C4-2B (cell line): Measurements from ENCODE around the gene KCNE1.

Experiments used
- ZFX ChIP-seq: fragments of 450-650 bp; IDR thresholded peaks from 2 replicates; pipeline ENCODE4 v1.6.1; 2017
- TF ChIP-seq, protein P1 (sequence below): fragments of 450-650 bp; conservative IDR thresholded peaks from 2 replicates; pipeline ENCODE4 v1.5.1; 2017; ENCODE audit warnings: mild to moderate bottlenecking

DNA sequence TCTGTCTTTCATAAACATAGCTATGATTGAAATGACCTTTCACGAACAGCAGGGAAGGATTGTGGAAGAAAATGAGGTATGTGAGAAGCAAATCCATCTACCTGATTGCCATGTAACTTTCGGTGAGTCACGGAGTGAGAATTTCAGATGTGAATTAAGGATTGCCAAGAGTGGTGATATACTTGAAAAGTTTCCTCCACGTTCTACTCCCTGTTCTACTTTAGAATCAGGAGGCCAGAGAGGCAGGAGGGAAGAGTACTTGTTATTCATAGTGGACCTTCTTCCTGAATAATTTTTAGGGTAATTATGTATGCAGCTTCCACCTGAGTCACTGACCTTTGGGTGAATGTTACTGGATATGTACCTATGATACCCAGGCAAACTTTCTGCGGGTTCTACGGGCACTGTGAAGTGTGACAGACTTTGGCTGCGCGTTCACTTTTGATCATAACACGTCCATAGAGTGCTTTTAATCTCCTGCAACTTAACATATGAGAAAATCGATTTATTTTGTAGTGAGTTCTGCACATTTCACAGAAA lies 2.6 kb upstream of the KCNE1 start:
- TF ChIP-seq, protein P1, sequence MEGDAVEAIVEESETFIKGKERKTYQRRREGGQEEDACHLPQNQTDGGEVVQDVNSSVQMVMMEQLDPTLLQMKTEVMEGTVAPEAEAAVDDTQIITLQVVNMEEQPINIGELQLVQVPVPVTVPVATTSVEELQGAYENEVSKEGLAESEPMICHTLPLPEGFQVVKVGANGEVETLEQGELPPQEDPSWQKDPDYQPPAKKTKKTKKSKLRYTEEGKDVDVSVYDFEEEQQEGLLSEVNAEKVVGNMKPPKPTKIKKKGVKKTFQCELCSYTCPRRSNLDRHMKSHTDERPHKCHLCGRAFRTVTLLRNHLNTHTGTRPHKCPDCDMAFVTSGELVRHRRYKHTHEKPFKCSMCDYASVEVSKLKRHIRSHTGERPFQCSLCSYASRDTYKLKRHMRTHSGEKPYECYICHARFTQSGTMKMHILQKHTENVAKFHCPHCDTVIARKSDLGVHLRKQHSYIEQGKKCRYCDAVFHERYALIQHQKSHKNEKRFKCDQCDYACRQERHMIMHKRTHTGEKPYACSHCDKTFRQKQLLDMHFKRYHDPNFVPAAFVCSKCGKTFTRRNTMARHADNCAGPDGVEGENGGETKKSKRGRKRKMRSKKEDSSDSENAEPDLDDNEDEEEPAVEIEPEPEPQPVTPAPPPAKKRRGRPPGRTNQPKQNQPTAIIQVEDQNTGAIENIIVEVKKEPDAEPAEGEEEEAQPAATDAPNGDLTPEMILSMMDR, result no peak
- TF ChIP-seq ZFX, result no peak
